HG03064 (cell line): ENCODE results near the gene FNDC7.
"Not testable (repeated sequence)": the region's sequence is repeated elsewhere in the genome, so short reads cannot be mapped to it uniquely, and the experiment has no call there.

Experiments used
- ATAC-seq: cut with Tn5 transposase; IDR thresholded peaks from one replicate; pipeline ENCODE4 v1.9.1; 2021; ENCODE audit warnings: low read depth; ENCODE audit not compliant: unreplicated experiment

The FNDC7 gene

GRCh38 chr1:108712606-108713150 lies at the start of gene FNDC7:
FNDC7 (plus strand) TSS chr1:108712908; CDS start chr1:108712934, 26 bp downstream.
- ATAC-seq = no peak

GRCh38 chr1:108663074-108663473 lies 49.6 kb upstream of the FNDC7 start:
- no peak for ATAC-seq

- no peak for ATAC-seq
These were observed 48.2 kb upstream of the FNDC7 start for GRCh38 chr1:108664481-108664880.

GRCh38 chr1:108665067-108665466 lies 47.6 kb upstream of the FNDC7 start:
- ATAC-seq = no peak

- no peak for ATAC-seq
These were observed 46.9 kb upstream of the FNDC7 start for GRCh38 chr1:108665771-108666170.

- not testable (repeated sequence) for ATAC-seq
These were observed 45.3 kb upstream of the FNDC7 start for GRCh38 chr1:108667422-108667821.

GRCh38 chr1:108668777-108669176 lies 43.9 kb upstream of the FNDC7 start:
- ATAC-seq = no peak

- ATAC-seq = no peak
These were observed 43.0 kb upstream of the FNDC7 start for GRCh38 chr1:108669679-108670078.

GRCh38 chr1:108670131-108670773 lies 42.5 kb upstream of the FNDC7 start:
- no peak for ATAC-seq

GRCh38 chr1:108671143-108671542 lies 41.6 kb upstream of the FNDC7 start:
- ATAC-seq = no peak

- ATAC-seq = no peak
These were observed 34.0 kb upstream of the FNDC7 start for GRCh38 chr1:108678706-108679105.

- no peak for ATAC-seq
These were observed 33.0 kb upstream of the FNDC7 start for GRCh38 chr1:108679586-108680213.

GRCh38 chr1:108681701-108682100 lies 31.0 kb upstream of the FNDC7 start:
- ATAC-seq = not testable (repeated sequence)

GRCh38 chr1:108685529-108685928 lies 27.2 kb upstream of the FNDC7 start:
- no peak for ATAC-seq

- ATAC-seq = no peak
These were observed 25.9 kb upstream of the FNDC7 start for GRCh38 chr1:108686614-108687313.

GRCh38 chr1:108691128-108691941 lies 21.4 kb upstream of the FNDC7 start:
- peak; percentile 2 for ATAC-seq

GRCh38 chr1:108691942-108692723 lies 20.6 kb upstream of the FNDC7 start, which contains the start of gene PRPF38B:
PRPF38B (plus strand) TSS chr1:108692310; CDS start chr1:108692592, 282 bp downstream.
- ATAC-seq = peak; percentile 89

GRCh38 chr1:108692724-108693655 lies 19.7 kb upstream of the FNDC7 start:
- ATAC-seq = peak; percentile 64

GRCh38 chr1:108695535-108695934 lies 17.2 kb upstream of the FNDC7 start:
- ATAC-seq = no peak
